Measurements from ENCODE around the gene FKBP4.
A peak's percentile ranks its signal among the peaks of the same experiment; 100 is the strongest.
"Not testable (repeated sequence)": the region's sequence is repeated elsewhere in the genome, so short reads cannot be mapped to it uniquely, and the experiment has no call there.

Gene FKBP4

DNA sequence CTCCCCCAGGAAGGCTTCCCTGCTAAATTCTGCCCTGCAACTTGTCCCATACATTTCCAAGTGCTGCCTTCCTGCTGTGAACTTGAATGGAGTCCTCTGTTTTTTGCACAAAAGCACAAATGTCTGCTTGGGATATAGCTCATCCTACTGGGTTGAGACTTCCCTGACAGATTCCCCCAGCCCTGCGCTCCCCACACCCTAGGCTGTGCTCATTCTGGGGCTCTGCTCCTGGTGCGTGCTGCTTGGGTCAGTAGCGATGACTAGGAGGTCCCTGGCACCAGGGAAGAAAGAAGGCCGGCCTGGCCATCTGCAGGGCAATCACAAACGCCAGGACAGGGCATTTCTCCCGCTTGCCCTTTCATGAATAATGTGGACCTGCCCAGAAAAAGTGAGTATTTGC is 29.2 kb upstream of the FKBP4 start:
- DNase-seq (no peak), ATAC-seq (replicated peaks) (no peak)
- Mint-ChIP-seq H3K9me3 (peaks cover 0 to 2% of the 10 kb centered on the region in 2 donors), H3K27ac (no peak overlapping the region), H3K4me3 (no peak overlapping the region), H3K36me3 (ENCODE audit: insufficient read depth) (no peaks in the 10 kb centered on the region), H3K27me3 (peaks cover 5 to 7% of the 10 kb centered on the region in 2 donors), H3K4me1 (ENCODE audit: low read depth in 2 of 2) (peaks cover 0 to 3% of the 10 kb centered on the region in 2 donors)

DNA sequence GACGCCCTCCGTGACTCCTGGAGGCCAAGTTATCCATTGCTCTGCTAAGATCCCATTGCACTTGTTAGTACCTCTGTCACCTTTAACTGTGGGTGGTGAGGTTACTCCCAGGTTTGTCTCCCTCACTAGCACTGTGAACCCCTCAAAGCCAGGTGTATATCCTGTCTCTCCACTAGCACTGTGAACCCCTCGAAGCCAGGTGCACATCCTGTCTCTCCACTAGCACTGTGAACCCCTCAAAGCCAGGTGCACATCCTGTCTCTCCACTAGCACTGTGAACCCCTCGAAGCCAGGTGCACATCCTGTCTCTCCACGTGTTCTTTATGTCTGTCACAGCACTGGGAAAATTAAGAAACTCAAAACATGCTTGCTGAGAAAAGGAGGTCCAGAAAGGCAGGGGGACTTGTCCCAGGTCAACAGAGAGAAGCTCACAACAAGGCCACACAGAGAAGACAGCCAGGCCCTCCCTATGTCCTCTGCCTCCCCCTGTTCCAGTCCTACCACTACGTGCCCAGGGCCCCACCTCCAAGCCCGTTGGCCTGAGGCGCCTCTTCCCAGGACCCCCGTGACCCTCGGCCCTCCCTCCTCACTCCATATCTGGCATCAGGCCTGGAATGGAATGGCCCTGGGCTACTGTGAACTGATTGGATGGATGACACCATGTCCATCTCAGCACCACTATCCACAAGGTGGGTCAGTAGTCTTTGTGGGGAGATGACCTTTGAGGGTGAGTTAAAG is 26.4 kb upstream of the FKBP4 start:
- ATAC-seq (replicated peaks), result no peak
- H3K36me3 Mint-ChIP-seq (ENCODE audit: insufficient read depth), result no peaks in the 10 kb centered on the region

DNA sequence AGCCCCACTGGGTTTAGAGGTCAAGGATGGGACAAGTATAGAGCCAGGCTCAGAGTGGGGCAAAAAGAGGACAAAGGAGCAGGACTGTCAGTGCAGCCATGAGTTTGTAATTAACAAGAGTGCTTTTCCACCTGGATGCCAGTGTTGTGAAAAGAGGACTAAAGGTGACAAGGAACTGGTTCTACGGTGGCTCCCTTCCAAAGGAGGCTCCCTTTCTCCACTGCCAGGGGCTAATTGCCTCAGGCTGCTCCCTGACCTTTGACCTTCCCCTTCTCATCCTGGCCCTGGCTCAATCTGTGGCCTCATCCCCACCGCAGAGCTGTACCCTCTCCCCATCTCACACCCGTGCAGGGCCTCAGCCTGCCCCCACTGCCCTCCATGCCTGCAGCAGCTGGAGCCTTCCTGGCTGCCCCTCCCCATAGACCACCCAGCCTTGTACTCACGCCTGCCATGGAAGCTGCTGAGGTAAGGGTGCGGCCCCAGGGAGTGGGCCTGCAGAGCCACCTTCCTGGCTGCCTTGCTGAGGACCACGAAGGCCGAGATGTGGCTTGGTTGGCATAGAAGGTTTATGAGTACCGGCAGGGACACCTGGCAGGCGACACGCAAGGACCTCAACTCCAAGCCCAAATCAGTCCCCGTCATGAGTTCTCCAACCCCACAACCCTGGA is 24.8 kb upstream of the FKBP4 start:
- ATAC-seq (replicated peaks), result no peak
- Mint-ChIP-seq H3K4me1 (ENCODE audit: low read depth in 2 of 2) (peaks cover 0 to 3% of the 10 kb centered on the region in 2 donors), H3K4me3 (no peak overlapping the region), H3K27me3 (peaks cover 0 to 17% of the 10 kb centered on the region in 2 donors), H3K9me3 (peaks cover 0 to 2% of the 10 kb centered on the region in 2 donors), H3K36me3 (ENCODE audit: insufficient read depth) (no peaks in the 10 kb centered on the region), H3K27ac (no peak overlapping the region)
- no peak for DNase-seq

More for the DNA sequence above, 26.4 kb upstream of the FKBP4 start:
- Mint-ChIP-seq H3K9me3 (peaks cover 0 to 2% of the 10 kb centered on the region in 2 donors), H3K4me1 (ENCODE audit: low read depth in 2 of 2) (peaks cover 0 to 3% of the 10 kb centered on the region in 2 donors), H3K4me3 (no peak overlapping the region), H3K27me3 (peaks cover 0 to 8% of the 10 kb centered on the region in 2 donors), H3K27ac (no peak overlapping the region)
- no peak for DNase-seq

DNA sequence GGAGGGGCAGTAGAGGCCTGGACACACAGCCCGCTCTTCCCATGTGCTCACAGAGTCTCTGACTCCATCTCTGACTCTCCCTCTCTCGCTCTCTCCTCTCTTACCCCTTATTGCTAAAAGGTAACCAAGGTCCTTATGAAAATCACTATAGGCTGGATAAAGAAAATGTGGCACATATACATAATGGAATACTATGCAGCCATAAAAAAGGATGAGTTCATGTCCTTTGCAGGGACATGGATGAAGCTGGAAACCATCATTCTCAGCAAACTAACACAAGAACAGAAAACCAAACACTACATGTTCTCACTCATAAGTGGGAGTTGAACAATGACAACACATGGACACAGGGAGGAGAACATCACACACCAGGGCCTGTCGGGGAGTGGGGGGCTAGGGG is 24.2 kb upstream of the FKBP4 start:
- not testable (repeated sequence) for ATAC-seq (replicated peaks); DNase-seq; H3K36me3 Mint-ChIP-seq (ENCODE audit: insufficient read depth); H3K4me3 Mint-ChIP-seq; H3K27ac Mint-ChIP-seq; H3K4me1 Mint-ChIP-seq (ENCODE audit: low read depth in 2 of 2); H3K9me3 Mint-ChIP-seq
- H3K27me3 Mint-ChIP-seq, result peaks cover 0 to 21% of the 10 kb centered on the region in 2 donors

DNA sequence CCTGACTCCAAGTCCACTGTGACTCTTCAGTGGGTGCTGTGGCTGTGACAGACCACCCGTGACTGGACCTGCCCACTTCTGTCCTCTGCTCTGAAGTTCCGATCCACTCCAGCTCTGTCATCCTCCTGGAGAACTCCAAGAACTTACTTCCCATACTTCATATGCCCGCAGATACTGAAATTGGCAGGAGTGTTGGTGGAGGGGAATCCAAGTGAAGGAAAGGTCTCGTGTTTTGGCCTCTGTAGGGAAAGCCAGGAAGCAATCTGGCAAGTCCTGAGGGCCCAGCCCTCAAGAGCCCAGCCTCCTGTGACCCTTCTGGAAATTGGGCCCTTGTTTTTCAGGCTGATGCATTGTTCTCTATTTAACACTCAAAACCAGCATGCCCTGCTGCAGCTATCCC is 22.4 kb upstream of the FKBP4 start:
- Mint-ChIP-seq H3K4me3 (no peak overlapping the region), H3K36me3 (ENCODE audit: insufficient read depth) (no peaks in the 10 kb centered on the region), H3K4me1 (ENCODE audit: low read depth in 2 of 2) (peaks cover 0 to 3% of the 10 kb centered on the region in 2 donors), H3K27ac (no peak overlapping the region), H3K9me3 (peaks cover 0 to 2% of the 10 kb centered on the region in 2 donors), H3K27me3 (peaks cover 0 to 26% of the 10 kb centered on the region in 2 donors)
- no peak for DNase-seq
- no peak for ATAC-seq (replicated peaks)

DNA sequence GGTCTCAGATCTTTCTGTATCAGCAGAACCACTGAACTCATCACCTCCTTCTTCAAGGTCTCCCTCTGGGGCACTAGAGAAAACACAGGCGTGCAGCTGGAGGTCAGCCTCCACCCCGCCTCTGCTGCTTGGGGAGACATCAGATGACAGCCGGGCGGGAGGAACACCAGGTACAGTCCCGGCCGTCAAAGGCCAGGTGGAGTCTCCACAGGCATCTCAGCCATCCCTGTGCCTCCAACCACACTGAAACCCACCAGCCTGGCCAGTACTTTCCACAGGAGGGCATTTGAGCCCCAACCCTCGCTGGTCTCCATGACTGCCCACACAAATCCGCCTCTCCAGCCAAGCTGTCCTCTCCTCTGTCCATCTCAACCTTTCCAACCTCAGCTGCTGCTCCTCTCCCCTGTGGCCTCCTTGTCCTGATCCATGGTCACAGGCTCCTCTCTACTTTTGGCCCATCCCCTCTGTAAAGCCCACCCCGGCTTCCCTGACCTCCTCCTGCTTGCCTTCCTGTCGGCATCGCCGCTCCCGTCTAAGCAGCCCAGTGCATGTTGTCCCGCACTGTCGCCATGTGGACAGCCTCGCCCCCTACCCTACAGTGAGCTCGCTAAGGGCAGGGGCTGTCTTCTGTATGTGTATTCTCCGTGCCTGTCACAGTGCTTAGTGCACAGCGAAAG is 21.4 kb upstream of the FKBP4 start:
- H3K4me3 Mint-ChIP-seq, result no peak overlapping the region

DNA sequence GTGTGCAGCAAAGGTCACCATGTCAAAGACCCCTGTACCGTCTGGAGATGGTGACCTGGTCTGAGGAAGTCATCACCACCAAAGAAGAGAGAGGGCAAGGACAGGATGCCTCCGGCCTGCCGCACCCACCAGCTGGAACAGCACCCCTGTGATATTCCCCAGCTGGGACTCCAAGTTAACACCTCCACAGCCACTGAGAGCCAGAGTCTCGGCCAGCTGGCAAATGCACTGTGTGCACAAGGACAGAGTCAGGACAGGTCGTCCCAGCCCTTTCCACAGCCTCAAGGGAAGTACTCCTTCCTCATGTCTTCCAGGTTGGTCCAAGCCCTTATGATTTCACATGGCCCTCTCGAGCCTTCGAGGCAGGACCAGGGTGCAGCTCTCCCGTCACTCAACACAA is 19.3 kb upstream of the FKBP4 start:
- H3K36me3 Mint-ChIP-seq (ENCODE audit: insufficient read depth), result peaks cover 4% of the 10 kb centered on the region
- no peak for ATAC-seq (replicated peaks)
- no peak for DNase-seq
- H3K4me1 Mint-ChIP-seq (ENCODE audit: low read depth in 2 of 2), result no peaks in the 10 kb centered on the region
- H3K27me3 Mint-ChIP-seq, result peaks cover 0 to 38% of the 10 kb centered on the region in 2 donors
- no peak overlapping the region for H3K4me3 Mint-ChIP-seq
- H3K27ac Mint-ChIP-seq, result no peak overlapping the region
- peaks cover 0 to 2% of the 10 kb centered on the region in 2 donors for H3K9me3 Mint-ChIP-seq

More for the DNA sequence above, 21.4 kb upstream of the FKBP4 start:
- no peaks in the 10 kb centered on the region for H3K36me3 Mint-ChIP-seq (ENCODE audit: insufficient read depth)
- H3K27me3 Mint-ChIP-seq, result peaks cover 0 to 28% of the 10 kb centered on the region in 2 donors
- peaks cover 0 to under 1% of the 10 kb centered on the region in 2 donors for H3K4me1 Mint-ChIP-seq (ENCODE audit: low read depth in 2 of 2)
- H3K27ac Mint-ChIP-seq, result no peak overlapping the region
- ATAC-seq (replicated peaks), result no peak
- no peak for DNase-seq
- H3K9me3 Mint-ChIP-seq, result peaks cover 0 to 2% of the 10 kb centered on the region in 2 donors

DNA sequence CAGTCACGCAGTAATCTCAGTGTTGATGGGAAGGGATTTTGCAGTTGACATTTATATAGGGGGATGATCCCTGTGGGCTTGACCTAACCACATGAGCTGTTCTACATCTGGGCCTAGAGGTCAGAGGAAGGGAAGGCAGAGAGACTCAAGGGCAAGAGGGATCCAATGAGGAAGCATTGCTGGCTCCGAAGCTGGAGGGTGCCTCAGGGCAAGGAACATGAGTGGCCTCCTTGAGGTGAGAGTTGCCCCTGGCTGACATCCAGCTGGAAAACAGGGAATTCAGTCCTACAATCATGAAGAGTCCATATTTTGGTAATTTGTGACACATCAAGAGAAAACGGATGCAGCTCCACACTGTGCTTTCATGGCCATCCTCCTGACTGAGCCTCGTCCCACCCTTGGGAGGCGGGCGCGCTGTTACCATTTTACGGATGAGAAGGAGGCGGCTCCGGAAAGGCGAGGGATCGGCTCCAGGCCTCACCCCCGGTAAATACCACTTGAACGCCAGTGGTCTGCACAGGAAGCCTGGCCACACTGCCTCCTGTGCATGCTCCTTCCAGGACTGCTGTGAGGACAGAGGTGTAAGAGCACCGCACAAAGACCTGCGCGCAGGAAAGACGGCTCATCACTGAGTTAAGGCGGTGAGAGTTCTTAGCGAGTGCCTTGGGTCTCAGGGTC is 18.5 kb upstream of the FKBP4 start:
- H3K27me3 Mint-ChIP-seq, result peaks cover 0 to 38% of the 10 kb centered on the region in 2 donors
- DNase-seq (no peak), ATAC-seq (replicated peaks) (no peak)
- H3K4me3 Mint-ChIP-seq, result no peak overlapping the region
- H3K9me3 Mint-ChIP-seq, result no peaks in the 10 kb centered on the region
- peaks cover 4% of the 10 kb centered on the region for H3K36me3 Mint-ChIP-seq (ENCODE audit: insufficient read depth)
- H3K27ac Mint-ChIP-seq, result no peak overlapping the region
- H3K4me1 Mint-ChIP-seq (ENCODE audit: low read depth in 2 of 2), result no peaks in the 10 kb centered on the region

DNA sequence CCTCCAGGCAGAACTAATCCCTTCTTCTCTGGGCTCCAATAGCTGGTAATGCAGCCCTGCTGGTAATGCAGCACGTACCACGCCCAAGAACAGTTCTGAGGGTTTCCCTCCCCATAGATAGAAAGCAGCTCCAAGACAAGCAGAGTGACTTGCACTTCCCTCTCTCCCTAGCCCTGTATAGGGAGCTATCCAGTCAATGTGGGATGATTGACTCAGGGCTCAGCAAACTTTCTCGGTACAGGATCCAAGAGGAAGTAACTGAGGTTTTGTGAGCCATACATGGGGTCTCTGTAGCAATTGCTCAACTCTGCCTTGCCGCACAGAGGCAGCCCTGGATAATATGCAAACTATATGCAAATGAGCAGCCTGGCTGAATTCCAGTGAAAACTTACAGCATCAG is 15.5 kb upstream of the FKBP4 start:
- peaks cover 4% of the 10 kb centered on the region for H3K36me3 Mint-ChIP-seq (ENCODE audit: insufficient read depth)
- no peak overlapping the region for H3K27ac Mint-ChIP-seq
- DNase-seq, result no peak
- peaks cover 11 to 55% of the 10 kb centered on the region in 2 donors for H3K27me3 Mint-ChIP-seq
- H3K4me1 Mint-ChIP-seq (ENCODE audit: low read depth in 2 of 2), result peaks cover 10% of the 10 kb centered on the region in 2 donors
- no peak overlapping the region for H3K4me3 Mint-ChIP-seq
- no peaks in the 10 kb centered on the region for H3K9me3 Mint-ChIP-seq
- no peak for ATAC-seq (replicated peaks)

DNA sequence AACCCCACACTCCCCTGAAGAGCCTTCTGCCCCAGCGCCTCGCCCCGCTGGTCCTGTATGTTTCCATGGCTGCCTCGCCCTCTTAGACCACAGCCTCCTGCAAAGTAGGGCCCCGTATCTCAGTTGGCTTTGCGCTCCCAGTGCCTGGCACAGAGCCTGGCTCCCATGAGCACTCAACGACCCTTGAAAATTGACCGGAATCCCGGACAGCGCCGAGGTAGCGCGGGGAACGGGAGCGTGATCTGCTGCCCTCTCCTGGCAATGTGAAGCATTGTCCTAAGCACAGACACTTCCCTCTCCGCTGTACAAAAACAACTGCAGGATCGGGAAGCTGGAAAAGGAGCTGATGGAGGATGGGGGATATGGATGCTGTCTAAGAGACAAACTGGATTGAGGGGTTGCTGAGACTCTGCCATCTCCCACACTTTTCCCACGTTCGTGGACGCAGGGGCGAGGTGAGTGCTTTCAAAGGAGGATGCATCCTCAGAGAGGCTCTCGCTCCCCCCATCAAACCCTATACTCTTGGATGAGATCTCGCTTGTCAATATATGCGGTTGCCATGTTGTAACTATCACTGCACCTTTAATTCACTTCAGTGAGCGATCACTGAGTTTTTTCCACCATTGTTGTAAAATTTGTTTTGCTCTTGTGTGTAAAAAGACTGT is 10.7 kb upstream of the FKBP4 start:
- Mint-ChIP-seq H3K27ac (peak overlapping the region in 1 of 2 donors; percentile 16), H3K36me3 (ENCODE audit: insufficient read depth) (peaks cover 4% of the 10 kb centered on the region), H3K9me3 (no peaks in the 10 kb centered on the region), H3K4me3 (peak overlapping the region; percentile 65 to 79), H3K4me1 (ENCODE audit: low read depth in 2 of 2) (peaks cover 10 to 13% of the 10 kb centered on the region in 2 donors), H3K27me3 (peaks cover 20 to 44% of the 10 kb centered on the region in 2 donors)
- peak; percentile 42 to 51 (median 43) for DNase-seq
- ATAC-seq (replicated peaks), result peak; percentile 90

DNA sequence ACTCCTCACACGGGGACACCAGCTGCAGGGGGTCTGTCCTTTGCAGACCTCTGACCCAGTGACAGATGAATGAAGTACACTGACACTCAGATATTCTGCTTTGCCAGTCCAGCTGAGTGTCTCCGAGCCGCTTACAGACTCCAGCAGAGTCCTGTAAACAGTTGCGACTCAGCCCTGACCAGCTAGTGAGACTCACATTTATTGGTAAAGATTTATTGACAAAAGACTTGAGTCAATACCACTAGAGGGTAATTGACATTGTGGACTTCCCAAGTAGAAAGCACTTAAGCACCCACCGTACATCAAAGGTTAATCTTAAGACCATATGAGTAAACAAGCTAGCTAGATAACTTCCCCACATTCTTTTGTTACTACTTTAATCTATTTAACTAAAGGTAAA is 9.8 kb upstream of the FKBP4 start:
- Mint-ChIP-seq H3K27ac (no peak overlapping the region), H3K9me3 (no peaks in the 10 kb centered on the region), H3K27me3 (peaks cover 20 to 39% of the 10 kb centered on the region in 2 donors), H3K4me1 (ENCODE audit: low read depth in 2 of 2) (peaks cover 10 to 13% of the 10 kb centered on the region in 2 donors), H3K4me3 (no peak overlapping the region), H3K36me3 (ENCODE audit: insufficient read depth) (no peaks in the 10 kb centered on the region)
- DNase-seq, result no peak
- no peak for ATAC-seq (replicated peaks)

DNA sequence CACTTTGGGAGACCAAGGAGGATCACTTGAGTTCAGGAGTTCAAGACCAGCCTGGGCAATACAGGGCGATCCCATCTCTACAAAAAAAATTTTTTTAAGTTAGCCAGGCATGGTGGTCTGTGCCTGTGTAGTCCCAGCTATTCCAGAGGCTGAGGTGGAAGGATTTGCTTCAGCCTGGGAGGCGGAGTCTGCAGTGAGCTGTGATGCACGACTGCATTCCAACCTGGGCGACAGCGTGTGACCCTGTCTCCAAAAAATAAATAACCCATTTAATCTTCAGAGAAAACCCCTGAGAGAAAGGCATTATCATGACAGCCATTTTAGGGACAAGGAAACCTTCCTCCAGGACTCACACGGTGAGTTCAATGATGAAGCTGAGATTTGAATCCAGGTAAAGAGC is 3.7 kb upstream of the FKBP4 start:
- ATAC-seq (replicated peaks) (no peak), DNase-seq (no peak)
- peaks cover 3 to 5% of the 10 kb centered on the region in 2 donors for H3K4me1 Mint-ChIP-seq (ENCODE audit: low read depth in 2 of 2)
- H3K27me3 Mint-ChIP-seq, result no peaks in the 10 kb centered on the region
- no peak overlapping the region for H3K27ac Mint-ChIP-seq
- H3K4me3 Mint-ChIP-seq, result no peak overlapping the region
- H3K36me3 Mint-ChIP-seq (ENCODE audit: insufficient read depth), result peaks cover 8% of the 10 kb centered on the region
- no peaks in the 10 kb centered on the region for H3K9me3 Mint-ChIP-seq
